ENCODE data around the gene ING3.

DNA sequence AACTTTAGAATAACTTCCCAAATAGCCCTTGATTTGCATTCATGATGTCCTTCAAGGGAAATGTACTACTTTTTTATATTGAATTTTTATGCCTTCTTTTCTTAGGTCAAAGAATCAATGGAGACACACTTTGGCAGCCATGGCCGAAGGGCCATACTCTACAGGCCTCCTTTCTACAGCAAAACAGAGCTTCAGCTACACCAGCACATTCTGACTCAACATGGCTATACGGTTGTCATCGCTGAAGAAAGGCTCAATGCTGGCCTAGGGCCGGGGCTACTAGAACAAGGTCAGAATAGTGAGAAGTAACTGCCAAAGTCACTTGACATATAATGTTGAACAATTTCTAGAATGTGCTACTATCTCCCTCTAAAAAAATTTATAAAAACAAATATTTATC is 65.0 kb downstream of the ING3 start:
- TF ChIP-seq TCF7L2 (IDR thresholded peaks at IDR 0.05; ENCODE audit: low read depth, low read length) (no peak), POLR2AphosphoS5 (IDR thresholded peaks at IDR 0.05; ENCODE audit: low read depth, low read length) (no peak), SIN3A (IDR thresholded peaks at IDR 0.05; ENCODE audit: borderline replicate concordance, insufficient read depth, low read depth, low read length) (no peak)
- TF ChIP-seq, protein P1, sequence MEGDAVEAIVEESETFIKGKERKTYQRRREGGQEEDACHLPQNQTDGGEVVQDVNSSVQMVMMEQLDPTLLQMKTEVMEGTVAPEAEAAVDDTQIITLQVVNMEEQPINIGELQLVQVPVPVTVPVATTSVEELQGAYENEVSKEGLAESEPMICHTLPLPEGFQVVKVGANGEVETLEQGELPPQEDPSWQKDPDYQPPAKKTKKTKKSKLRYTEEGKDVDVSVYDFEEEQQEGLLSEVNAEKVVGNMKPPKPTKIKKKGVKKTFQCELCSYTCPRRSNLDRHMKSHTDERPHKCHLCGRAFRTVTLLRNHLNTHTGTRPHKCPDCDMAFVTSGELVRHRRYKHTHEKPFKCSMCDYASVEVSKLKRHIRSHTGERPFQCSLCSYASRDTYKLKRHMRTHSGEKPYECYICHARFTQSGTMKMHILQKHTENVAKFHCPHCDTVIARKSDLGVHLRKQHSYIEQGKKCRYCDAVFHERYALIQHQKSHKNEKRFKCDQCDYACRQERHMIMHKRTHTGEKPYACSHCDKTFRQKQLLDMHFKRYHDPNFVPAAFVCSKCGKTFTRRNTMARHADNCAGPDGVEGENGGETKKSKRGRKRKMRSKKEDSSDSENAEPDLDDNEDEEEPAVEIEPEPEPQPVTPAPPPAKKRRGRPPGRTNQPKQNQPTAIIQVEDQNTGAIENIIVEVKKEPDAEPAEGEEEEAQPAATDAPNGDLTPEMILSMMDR (IDR thresholded peaks at IDR 0.05) = no peak
- TF ChIP-seq, protein P2, sequence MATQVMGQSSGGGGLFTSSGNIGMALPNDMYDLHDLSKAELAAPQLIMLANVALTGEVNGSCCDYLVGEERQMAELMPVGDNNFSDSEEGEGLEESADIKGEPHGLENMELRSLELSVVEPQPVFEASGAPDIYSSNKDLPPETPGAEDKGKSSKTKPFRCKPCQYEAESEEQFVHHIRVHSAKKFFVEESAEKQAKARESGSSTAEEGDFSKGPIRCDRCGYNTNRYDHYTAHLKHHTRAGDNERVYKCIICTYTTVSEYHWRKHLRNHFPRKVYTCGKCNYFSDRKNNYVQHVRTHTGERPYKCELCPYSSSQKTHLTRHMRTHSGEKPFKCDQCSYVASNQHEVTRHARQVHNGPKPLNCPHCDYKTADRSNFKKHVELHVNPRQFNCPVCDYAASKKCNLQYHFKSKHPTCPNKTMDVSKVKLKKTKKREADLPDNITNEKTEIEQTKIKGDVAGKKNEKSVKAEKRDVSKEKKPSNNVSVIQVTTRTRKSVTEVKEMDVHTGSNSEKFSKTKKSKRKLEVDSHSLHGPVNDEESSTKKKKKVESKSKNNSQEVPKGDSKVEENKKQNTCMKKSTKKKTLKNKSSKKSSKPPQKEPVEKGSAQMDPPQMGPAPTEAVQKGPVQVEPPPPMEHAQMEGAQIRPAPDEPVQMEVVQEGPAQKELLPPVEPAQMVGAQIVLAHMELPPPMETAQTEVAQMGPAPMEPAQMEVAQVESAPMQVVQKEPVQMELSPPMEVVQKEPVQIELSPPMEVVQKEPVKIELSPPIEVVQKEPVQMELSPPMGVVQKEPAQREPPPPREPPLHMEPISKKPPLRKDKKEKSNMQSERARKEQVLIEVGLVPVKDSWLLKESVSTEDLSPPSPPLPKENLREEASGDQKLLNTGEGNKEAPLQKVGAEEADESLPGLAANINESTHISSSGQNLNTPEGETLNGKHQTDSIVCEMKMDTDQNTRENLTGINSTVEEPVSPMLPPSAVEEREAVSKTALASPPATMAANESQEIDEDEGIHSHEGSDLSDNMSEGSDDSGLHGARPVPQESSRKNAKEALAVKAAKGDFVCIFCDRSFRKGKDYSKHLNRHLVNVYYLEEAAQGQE (IDR thresholded peaks at IDR 0.05; ENCODE audit: insufficient read depth in 1 of 2, low read depth in 2 of 2, low read length in 1 of 2) = no peak

Data from Panc1 (cell line).